Measurements from ENCODE around the gene CCSER1. TPM values are rescaled to one million over a fixed set of nuclear protein-coding genes. Genes with fewer than 3 reads are reported as not detected.

Gene CCSER1
- total and polyA plus RNA-seq, 2 experiments from 2014 or later: 5.2 to 23.4 TPM

DNA sequence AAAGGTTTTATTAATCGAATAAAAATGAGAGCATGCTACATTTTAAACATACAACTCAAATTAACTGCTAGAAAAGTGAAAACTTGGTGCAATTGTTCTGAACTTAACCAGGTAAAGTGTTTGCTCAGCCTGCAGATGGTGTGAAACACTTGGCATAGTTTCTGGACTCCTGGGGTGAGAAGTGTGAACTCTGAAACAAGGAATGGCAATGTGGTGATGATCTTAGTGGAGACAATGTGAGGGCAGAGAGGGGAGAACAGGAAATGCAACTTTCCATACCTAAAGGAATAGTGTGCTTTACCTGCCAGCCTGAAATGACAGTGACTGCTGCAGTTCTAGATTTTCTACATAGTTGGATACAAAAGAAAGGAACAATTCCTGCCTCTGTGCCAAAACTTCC is 57.4 kb downstream of the CCSER1 start:
- DNase-seq (ENCODE audit: low spot score): no peak
- TF ChIP-seq EZH2 (IDR thresholded peaks at IDR 0.05; ENCODE audit: borderline replicate concordance) (no peak), EZH2phosphoT487 (IDR thresholded peaks at IDR 0.05; ENCODE audit: low read depth, severe bottlenecking, unreplicated experiment) (no peak)
- TF ChIP-seq, protein P1, sequence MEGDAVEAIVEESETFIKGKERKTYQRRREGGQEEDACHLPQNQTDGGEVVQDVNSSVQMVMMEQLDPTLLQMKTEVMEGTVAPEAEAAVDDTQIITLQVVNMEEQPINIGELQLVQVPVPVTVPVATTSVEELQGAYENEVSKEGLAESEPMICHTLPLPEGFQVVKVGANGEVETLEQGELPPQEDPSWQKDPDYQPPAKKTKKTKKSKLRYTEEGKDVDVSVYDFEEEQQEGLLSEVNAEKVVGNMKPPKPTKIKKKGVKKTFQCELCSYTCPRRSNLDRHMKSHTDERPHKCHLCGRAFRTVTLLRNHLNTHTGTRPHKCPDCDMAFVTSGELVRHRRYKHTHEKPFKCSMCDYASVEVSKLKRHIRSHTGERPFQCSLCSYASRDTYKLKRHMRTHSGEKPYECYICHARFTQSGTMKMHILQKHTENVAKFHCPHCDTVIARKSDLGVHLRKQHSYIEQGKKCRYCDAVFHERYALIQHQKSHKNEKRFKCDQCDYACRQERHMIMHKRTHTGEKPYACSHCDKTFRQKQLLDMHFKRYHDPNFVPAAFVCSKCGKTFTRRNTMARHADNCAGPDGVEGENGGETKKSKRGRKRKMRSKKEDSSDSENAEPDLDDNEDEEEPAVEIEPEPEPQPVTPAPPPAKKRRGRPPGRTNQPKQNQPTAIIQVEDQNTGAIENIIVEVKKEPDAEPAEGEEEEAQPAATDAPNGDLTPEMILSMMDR (IDR thresholded peaks at IDR 0.05; ENCODE audit: poor library complexity): no peak
- Histone ChIP-seq H3K4me2 (no peak overlapping the region), H3K9me2 (replicated peaks; ENCODE audit: insufficient read depth) (no peaks in the 10 kb centered on the region), H2AFZ (no peak overlapping the region), H3K79me2 (no peaks in the 10 kb centered on the region), H3K27ac (no peak overlapping the region), H3K9me3 (ENCODE audit: low read depth) (no peaks in the 10 kb centered on the region), H3K27me3 (no peaks in the 10 kb centered on the region), H3K4me3 (no peak overlapping the region), H3K4me1 (ENCODE audit: insufficient read depth) (peaks cover 5% of the 10 kb centered on the region), H3K36me3 (replicated peaks; ENCODE audit: insufficient read depth, low read depth) (no peaks in the 10 kb centered on the region), H4K20me1 (ENCODE audit: insufficient read depth, poor library complexity, severe bottlenecking) (no peaks in the 10 kb centered on the region)
- WGBS (ENCODE audit: low lambda C conversion rate, missing lambda C conversion rate): 90% methylated on average over 1 of the region's 1 CpG

DNA sequence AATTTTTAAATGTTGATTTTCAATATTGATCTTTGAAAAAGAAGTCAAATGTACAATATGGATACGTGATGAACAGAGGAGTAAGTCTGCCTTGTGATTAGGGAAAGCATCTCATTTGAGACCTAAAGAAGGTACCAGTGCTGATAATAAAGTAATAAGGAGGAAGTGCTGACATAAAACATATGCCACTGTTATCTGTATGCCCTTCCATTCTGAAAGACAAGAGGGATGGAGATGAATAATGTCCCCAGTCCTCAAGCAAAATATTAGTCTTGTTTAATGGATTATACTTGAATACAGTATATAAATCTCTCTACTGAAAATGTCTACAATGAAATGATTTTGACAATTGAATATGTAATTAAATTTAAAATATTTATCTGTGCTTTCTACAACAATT is 58.2 kb downstream of the CCSER1 start:
- H4K20me1 ChIP-seq (ENCODE audit: insufficient read depth, poor library complexity, severe bottlenecking): no peaks in the 10 kb centered on the region
- no peaks in the 10 kb centered on the region for H3K9me2 ChIP-seq (replicated peaks; ENCODE audit: insufficient read depth)
- H3K27ac ChIP-seq: no peak overlapping the region
- no peak for DNase-seq (ENCODE audit: low spot score)
- no peak overlapping the region for H3K4me2 ChIP-seq
- no peak overlapping the region for H3K4me3 ChIP-seq
- no peaks in the 10 kb centered on the region for H3K9me3 ChIP-seq (ENCODE audit: low read depth)
- H2AFZ ChIP-seq: no peak overlapping the region
- H3K27me3 ChIP-seq: no peaks in the 10 kb centered on the region
- H3K4me1 ChIP-seq (ENCODE audit: insufficient read depth): peaks cover 5% of the 10 kb centered on the region
- no peak for TF ChIP-seq EZH2 (IDR thresholded peaks at IDR 0.05; ENCODE audit: borderline replicate concordance)
- no peak for TF ChIP-seq EZH2phosphoT487 (IDR thresholded peaks at IDR 0.05; ENCODE audit: low read depth, severe bottlenecking, unreplicated experiment)
- TF ChIP-seq, protein P1 (IDR thresholded peaks at IDR 0.05; ENCODE audit: poor library complexity): no peak
- 78% methylated on average over 1 of the region's 1 CpG for WGBS (ENCODE audit: low lambda C conversion rate, missing lambda C conversion rate)
- no peaks in the 10 kb centered on the region for H3K79me2 ChIP-seq
- H3K36me3 ChIP-seq (replicated peaks; ENCODE audit: insufficient read depth, low read depth): no peaks in the 10 kb centered on the region

DNA sequence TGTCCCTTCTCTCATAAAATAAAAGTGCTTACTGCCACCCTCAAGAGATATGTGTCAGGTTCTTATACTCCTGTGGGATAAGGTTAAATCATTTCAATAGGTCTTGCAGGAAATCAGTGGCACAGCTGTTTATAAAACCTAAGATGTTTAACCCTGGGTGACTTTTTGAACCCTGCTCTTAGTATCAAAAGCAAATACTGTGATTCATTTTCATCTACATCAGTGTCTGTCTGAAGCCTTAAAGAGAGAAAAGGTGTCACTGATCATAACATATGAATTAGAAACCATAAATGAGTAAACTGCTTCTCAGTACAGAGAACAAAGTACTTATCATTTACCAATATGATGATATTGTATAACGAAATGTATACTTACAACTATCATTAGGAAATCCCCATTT is 59.0 kb downstream of the CCSER1 start:
- Histone ChIP-seq H3K27me3 (no peaks in the 10 kb centered on the region), H4K20me1 (ENCODE audit: insufficient read depth, poor library complexity, severe bottlenecking) (no peaks in the 10 kb centered on the region), H3K4me3 (no peak overlapping the region), H3K9me3 (ENCODE audit: low read depth) (no peaks in the 10 kb centered on the region), H3K36me3 (replicated peaks; ENCODE audit: insufficient read depth, low read depth) (no peaks in the 10 kb centered on the region), H3K4me1 (ENCODE audit: insufficient read depth) (peaks cover 5% of the 10 kb centered on the region), H3K79me2 (no peaks in the 10 kb centered on the region), H3K4me2 (no peak overlapping the region), H3K27ac (no peak overlapping the region), H3K9me2 (replicated peaks; ENCODE audit: insufficient read depth) (no peaks in the 10 kb centered on the region), H2AFZ (no peak overlapping the region)
- TF ChIP-seq, protein P1 (IDR thresholded peaks at IDR 0.05; ENCODE audit: poor library complexity): no peak
- TF ChIP-seq EZH2phosphoT487 (IDR thresholded peaks at IDR 0.05; ENCODE audit: low read depth, severe bottlenecking, unreplicated experiment): no peak
- no peak for TF ChIP-seq EZH2 (IDR thresholded peaks at IDR 0.05; ENCODE audit: borderline replicate concordance)
- no peak for DNase-seq (ENCODE audit: low spot score)
- 88% methylated on average over 1 of the region's 1 CpG for WGBS (ENCODE audit: low lambda C conversion rate, missing lambda C conversion rate)

Measured in hepatocyte (in vitro differentiated cells).